ENCODE data around the gene FAM221A.
"Not testable (repeated sequence)": the region's sequence is repeated elsewhere in the genome, so short reads cannot be mapped to it uniquely, and the experiment has no call there.

The FAM221A gene

GRCh38 chr7:23709081-23709750 lies 29.2 kb downstream of the FAM221A start:
- FAIRE-seq = peak; percentile 86

- FAIRE-seq = no peak
These were observed 30.0 kb downstream of the FAM221A start, which contains the start of gene STK31 for GRCh38 chr7:23710000-23710399. TSS of gene STK31 (plus strand) at chr7:23710219. CDS start at chr7:23710286, 67 bp downstream.

- peak; percentile 88 for FAIRE-seq
These were observed 32.6 kb downstream of the FAM221A start for GRCh38 chr7:23712368-23713284.

- no peak for FAIRE-seq
These were observed 33.5 kb downstream of the FAM221A start for GRCh38 chr7:23713285-23714149.

GRCh38 chr7:23714150-23714464 lies 34.1 kb downstream of the FAM221A start:
- FAIRE-seq = no peak

GRCh38 chr7:23714579-23714978 lies 34.6 kb downstream of the FAM221A start:
- no peak for FAIRE-seq

GRCh38 chr7:23715099-23715498 lies 35.1 kb downstream of the FAM221A start:
- no peak for FAIRE-seq

GRCh38 chr7:23717788-23718187 lies 37.8 kb downstream of the FAM221A start:
- no peak for FAIRE-seq

- FAIRE-seq = no peak
These were observed 41.5 kb downstream of the FAM221A start for GRCh38 chr7:23721456-23721855.

GRCh38 chr7:23722587-23723216 lies 42.7 kb downstream of the FAM221A start:
- FAIRE-seq = not testable (repeated sequence)

GRCh38 chr7:23724113-23724512 lies 44.1 kb downstream of the FAM221A start:
- FAIRE-seq = not testable (repeated sequence)

GRCh38 chr7:23742051-23742450 lies 62.1 kb downstream of the FAM221A start:
- FAIRE-seq = no peak

- no peak for FAIRE-seq
These were observed 63.2 kb downstream of the FAM221A start for GRCh38 chr7:23743226-23743625.

- FAIRE-seq = peak; percentile 14
These were observed 66.6 kb downstream of the FAM221A start for GRCh38 chr7:23746629-23747028.

GRCh38 chr7:23751852-23752251 lies 71.9 kb downstream of the FAM221A start:
- FAIRE-seq = no peak

Data from colon (tissue), 2 donors.